GM12878 (cell line): ENCODE results near the gene DYSF. TPM values are rescaled to one million over a fixed set of nuclear protein-coding genes. Genes with fewer than 3 reads are reported as not detected.

Experiments used
- ATAC-seq: fragments of 200-7000 bp; cut with Tn5 transposase; 3 replicates; pipeline ENCODE4 v1.9.1; 2020; ENCODE audit warnings: mild to moderate bottlenecking, moderate library complexity
- BruUV-seq: library from RNA; stranded (reverse); fragments of 400-500 nt; replicated peaks from 2 replicates; lab custom pipeline; 2021; lab: Mats Ljungman, UMichigan
- CTCF ChIA-PET: fragments of 300-600 bp; sonication (Branson Sonifier 250); formaldehyde crosslinking; extraction: SDS; loops from one replicate; lab custom pipeline; 2021; ENCODE audit warnings: inconsistent platforms; lab: Yijun Ruan, JAX
- POLR2A ChIA-PET: fragments of 350-600 bp; formaldehyde crosslinking; extraction: SDS; loops from one replicate; lab custom pipeline; 2021; ENCODE audit warnings: inconsistent platforms; lab: Charles Lee
- RAD21 ChIA-PET: fragments of 300-600 bp; sonication (Branson Sonifier 250); formaldehyde crosslinking; loops from one replicate; lab custom pipeline; 2023; ENCODE audit warnings: antibody characterized with exemption; ENCODE audit not compliant: unreplicated experiment; lab: Charles Lee
- SMC1A ChIA-PET: fragments of 300-600 bp; sonication (Branson Sonifier 250); formaldehyde crosslinking; loops from one replicate; lab custom pipeline; 2023; ENCODE audit not compliant: unreplicated experiment, uncharacterized antibody; lab: Charles Lee
- DNase-seq: peaks from one replicate; pipeline ENCODE4 v3.0.0-alpha.2; 2011; ENCODE audit warnings: low read depth, low spot score
- FAIRE-seq: peaks from 3 replicates; lab custom pipeline; 2011; peaks lifted over from hg19 to GRCh38; lab: Jason Lieb, UNC
- H2AFZ ChIP-seq: 2 replicates; pipeline ENCODE4 v1.6.0; 2011; ENCODE audit warnings: low read depth, low read length, control low read depth; ENCODE audit not compliant: control insufficient read depth
- H3K27ac ChIP-seq: 2 replicates; pipeline ENCODE4 v1.5.1; 2011; ENCODE audit warnings: control low read depth; ENCODE audit not compliant: control insufficient read depth, insufficient read depth
- H3K27me3 ChIP-seq, 2 experiments: replicated peaks in 1 of 2; 2 replicates each; pipeline versions ENCODE4 v1.6.0 to v1.6.1; 2011; ENCODE audit warnings: low read length in 1 of 2; ENCODE audit not compliant: control insufficient read depth in 2 of 2, insufficient read depth in 2 of 2
- H3K36me3 ChIP-seq, 2 experiments: 2 replicates each; pipeline ENCODE4 v1.5.1; 2011; ENCODE audit warnings: low read length in 1 of 2; ENCODE audit not compliant: control insufficient read depth in 2 of 2, insufficient read depth in 2 of 2
- H3K4me1 ChIP-seq: 2 replicates; pipeline ENCODE4 v1.6.1; 2011; ENCODE audit warnings: mild to moderate bottlenecking, low read length, moderate library complexity, mixed read lengths; ENCODE audit not compliant: control insufficient read depth, insufficient read depth
- H3K4me2 ChIP-seq: 2 replicates; pipeline ENCODE4 v1.6.0; 2011; ENCODE audit warnings: control low read depth; ENCODE audit not compliant: control insufficient read depth, insufficient read depth
- H3K4me3 ChIP-seq: fragments of 200-600 bp; sonication (generic); 2 replicates; pipeline ENCODE4 v1.5.1; 2016
- H3K79me2 ChIP-seq: 2 replicates; pipeline ENCODE4 v1.6.0; 2011; ENCODE audit warnings: low read length; ENCODE audit not compliant: control insufficient read depth, insufficient read depth
- H3K9ac ChIP-seq: 2 replicates; pipeline ENCODE4 v1.8.0; 2011; ENCODE audit warnings: low read length, control low read depth, mixed read lengths; ENCODE audit not compliant: control insufficient read depth, insufficient read depth
- H3K9me3 ChIP-seq: replicated peaks from 3 replicates; pipeline ENCODE4 v1.5.1; 2011; ENCODE audit warnings: mild to moderate bottlenecking, low read length; ENCODE audit not compliant: control insufficient read depth, insufficient read depth
- H4K20me1 ChIP-seq: 2 replicates; pipeline ENCODE4 v1.6.0; 2011; ENCODE audit not compliant: control insufficient read depth, insufficient read depth
- CBFB ChIP-seq: IDR thresholded peaks from 2 replicates; pipeline ENCODE4 v1.6.1; 2016; ENCODE audit warnings: antibody characterized with exemption, low read depth
- IKZF2 ChIP-seq, 2 experiments: fragments of 450-650 bp; IDR thresholded peaks; 2 replicates each; pipeline ENCODE4 v1.6.1; 2017; ENCODE audit warnings: mild to moderate bottlenecking in 2 of 2, moderate library complexity in 2 of 2
- JUND ChIP-seq: IDR thresholded peaks from 2 replicates; pipeline ENCODE4 v1.6.1; 2012; ENCODE audit warnings: low read depth, mild to moderate bottlenecking, low read length, improper control_type of control experiment, moderate library complexity
- MTA3 ChIP-seq: IDR thresholded peaks from 2 replicates; pipeline ENCODE4 v1.6.1; 2012; ENCODE audit warnings: low read length, inconsistent platforms, borderline replicate concordance
- NFYB ChIP-seq: IDR thresholded peaks from 2 replicates; pipeline ENCODE4 v1.6.1; 2011; ENCODE audit warnings: low read depth, mild to moderate bottlenecking, low read length, improper control_type of control experiment, moderate library complexity; ENCODE audit not compliant: insufficient read depth
- NR2C2 ChIP-seq: IDR thresholded peaks from 2 replicates; pipeline ENCODE4 v1.6.1; 2011; ENCODE audit warnings: borderline replicate concordance, low read depth; ENCODE audit not compliant: control insufficient read depth, insufficient read length
- PRDM15 ChIP-seq: fragments of 450-650 bp; formaldehyde crosslinking; IDR thresholded peaks from 2 replicates; pipeline ENCODE4 v1.4.0; 2020; ENCODE audit warnings: mild to moderate bottlenecking, moderate library complexity
- RB1 ChIP-seq: fragments of 450-650 bp; formaldehyde crosslinking; IDR thresholded peaks from 2 replicates; pipeline ENCODE4 v1.6.1; 2017; ENCODE audit warnings: mild to moderate bottlenecking, borderline replicate concordance
- REST ChIP-seq: IDR thresholded peaks from 2 replicates; pipeline ENCODE4 v1.6.1; 2012; ENCODE audit warnings: mild to moderate bottlenecking, low read depth, low read length
- RUNX3 ChIP-seq: IDR thresholded peaks from 2 replicates; pipeline ENCODE4 v1.6.1; 2012; ENCODE audit warnings: low read length, inconsistent platforms
- SMC3 ChIP-seq: IDR thresholded peaks from 2 replicates; pipeline ENCODE4 v1.6.1; 2011; ENCODE audit warnings: low read length, improper control_type of control experiment, borderline replicate concordance
- TCF12 ChIP-seq: IDR thresholded peaks from 2 replicates; pipeline ENCODE4 v1.6.1; 2011; ENCODE audit warnings: low read depth, mild to moderate bottlenecking, low read length
- ZBED1 ChIP-seq: IDR thresholded peaks from 2 replicates; pipeline ENCODE4 v1.6.1; 2016; ENCODE audit warnings: borderline replicate concordance
- WGBS: methylation state at CpG from one replicate; pipeline ENCODE4 v1.1.6; 2016; ENCODE audit warnings: low lambda C conversion rate; ENCODE audit not compliant: insufficient replicate concordance, insufficient coverage; ENCODE audit errors: missing lambda C conversion rate; 5-methylcytosine and 5-hydroxymethylcytosine counted together
- in situ Hi-C: fragments of 300-500 bp; cut with MboI; formaldehyde crosslinking; loops from 9 replicates; pipeline ENCODE4 v1.14.3; 2018; ENCODE audit warnings: mixed read lengths
- intact Hi-C: fragments of 100-400 bp; cut with micrococcal nuclease; formaldehyde crosslinking; loops from one replicate; pipeline ENCODE4 v1.14.2; 2022; ENCODE audit not compliant: unreplicated experiment
- polyA plus RNA-seq, 11 experiments: library from polyadenylated mRNA; depleted of rRNA in 4 of 11; unstranded in 6 of 11; stranded (reverse) in 5 of 11; fragments of >200 nt; fragmentation: Nextera tagmentation in 4 of 11; fragmentation: Illumina TruSeq in 1 of 11; extraction: Ambion mirVana in 4 of 11; extraction: Trizol in 1 of 11; gene quantifications; 1 replicate in 1 of 11; 2 replicates in 10 of 11; pipeline versions ENCODE4 v1.2.1 to v1.2.3, GENCODE V29; 2011 to 2016; ENCODE audit warnings: inconsistent platforms in 2 of 11, missing spikeins in 2 of 11, low read depth in 1 of 11
- total RNA-seq, 4 experiments: library from RNA; depleted of rRNA in 3 of 4; stranded (reverse); fragments of >200 nt in 3 of 4; fragmentation: Illumina TruSeq in 1 of 4; extraction: Trizol in 1 of 4; gene quantifications; 2 replicates each; pipeline versions ENCODE4 v1.2.1 to v1.2.3, GENCODE V29; 2013 to 2021
- TF ChIP-seq, protein P1 (sequence below): fragments of 450-650 bp; IDR thresholded peaks from 2 replicates; pipeline ENCODE4 v1.6.1; 2014; ENCODE audit warnings: mild to moderate bottlenecking

Gene DYSF
- total and polyA plus RNA-seq, 10 of the 15 experiments (the other 5 are each of a cell fraction or from before 2014, with no cell fraction given): under 0.01 to 0.15 (median 0.03) TPM; not detected in 7

GRCh38 chr2:71469403-71470398 is 16.3 kb downstream of the DYSF start (continued):
- TF ChIP-seq REST (no peak), ZBED1 (no peak), RUNX3 (no peak), TCF12 (no peak), RB1 (no peak), NFYB (no peak)

DNA sequence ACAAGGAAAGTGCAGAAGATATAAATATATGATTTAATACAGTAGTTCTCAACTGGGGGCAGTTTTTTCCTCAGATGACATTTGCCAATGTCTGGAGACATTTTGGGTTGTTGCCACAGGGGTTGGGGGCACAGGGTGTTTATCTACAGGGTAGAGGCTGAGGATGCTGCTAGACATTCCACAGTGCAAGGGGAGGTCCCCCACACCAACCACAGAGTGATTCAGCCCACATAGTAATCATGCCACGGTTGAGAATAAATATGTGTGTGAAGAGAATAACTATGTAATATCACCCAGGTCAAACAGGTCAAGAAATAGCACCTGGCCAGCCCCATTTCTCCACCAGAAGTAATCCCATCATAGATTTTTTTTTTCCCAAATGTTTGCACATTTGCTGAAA is 17.9 kb downstream of the DYSF start:
- no peak overlapping the region for H3K4me2 ChIP-seq
- TF ChIP-seq CBFB (no peak), IKZF2 (IDR thresholded peaks at IDR 0.05) (no peak), SMC3 (no peak), PRDM15 (no peak), JUND (no peak), NR2C2 (no peak), MTA3 (no peak)
- TF ChIP-seq, protein P1, sequence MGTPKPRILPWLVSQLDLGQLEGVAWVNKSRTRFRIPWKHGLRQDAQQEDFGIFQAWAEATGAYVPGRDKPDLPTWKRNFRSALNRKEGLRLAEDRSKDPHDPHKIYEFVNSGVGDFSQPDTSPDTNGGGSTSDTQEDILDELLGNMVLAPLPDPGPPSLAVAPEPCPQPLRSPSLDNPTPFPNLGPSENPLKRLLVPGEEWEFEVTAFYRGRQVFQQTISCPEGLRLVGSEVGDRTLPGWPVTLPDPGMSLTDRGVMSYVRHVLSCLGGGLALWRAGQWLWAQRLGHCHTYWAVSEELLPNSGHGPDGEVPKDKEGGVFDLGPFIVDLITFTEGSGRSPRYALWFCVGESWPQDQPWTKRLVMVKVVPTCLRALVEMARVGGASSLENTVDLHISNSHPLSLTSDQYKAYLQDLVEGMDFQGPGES: no peak
- in situ Hi-C loops: no loop called here
- RAD21 ChIA-PET: no interaction called here
- SMC1A ChIA-PET: no interaction called here
- H3K4me1 ChIP-seq: no peaks in the 10 kb centered on the region
- H4K20me1 ChIP-seq: no peaks in the 10 kb centered on the region; the same call in 1 of the 2 replicates
- DNase-seq: no peak
- CTCF ChIA-PET: no interaction called here
- no peaks in the 10 kb centered on the region for H3K9me3 ChIP-seq
- no peak overlapping the region for H3K4me3 ChIP-seq
- FAIRE-seq: no peak
- H3K79me2 ChIP-seq: no peaks in the 10 kb centered on the region
- H3K9ac ChIP-seq: no peak overlapping the region
- ATAC-seq: no peak
- H3K27ac ChIP-seq: no peak overlapping the region
- H2AFZ ChIP-seq: no peak overlapping the region
- no TSS peak for BruUV-seq
- H3K36me3 ChIP-seq: no peaks in the 10 kb centered on the region
- POLR2A ChIA-PET: no interaction called here
- H3K27me3 ChIP-seq: peaks cover 7 to 16% of the 10 kb centered on the region in 2 experiments
- WGBS: 0% methylated on average over 1 of the region's 1 CpG
- intact Hi-C loops: no loop called here
